GM18909 (cell line): ENCODE results near the gene EFHC2.

ENCODE experiments used
- ATAC-seq: cut with Tn5 transposase; IDR thresholded peaks from one replicate; pipeline ENCODE4 v1.9.1; 2021; ENCODE audit warnings: mild to moderate bottlenecking; ENCODE audit not compliant: unreplicated experiment, poor library complexity

Gene EFHC2, protein sequence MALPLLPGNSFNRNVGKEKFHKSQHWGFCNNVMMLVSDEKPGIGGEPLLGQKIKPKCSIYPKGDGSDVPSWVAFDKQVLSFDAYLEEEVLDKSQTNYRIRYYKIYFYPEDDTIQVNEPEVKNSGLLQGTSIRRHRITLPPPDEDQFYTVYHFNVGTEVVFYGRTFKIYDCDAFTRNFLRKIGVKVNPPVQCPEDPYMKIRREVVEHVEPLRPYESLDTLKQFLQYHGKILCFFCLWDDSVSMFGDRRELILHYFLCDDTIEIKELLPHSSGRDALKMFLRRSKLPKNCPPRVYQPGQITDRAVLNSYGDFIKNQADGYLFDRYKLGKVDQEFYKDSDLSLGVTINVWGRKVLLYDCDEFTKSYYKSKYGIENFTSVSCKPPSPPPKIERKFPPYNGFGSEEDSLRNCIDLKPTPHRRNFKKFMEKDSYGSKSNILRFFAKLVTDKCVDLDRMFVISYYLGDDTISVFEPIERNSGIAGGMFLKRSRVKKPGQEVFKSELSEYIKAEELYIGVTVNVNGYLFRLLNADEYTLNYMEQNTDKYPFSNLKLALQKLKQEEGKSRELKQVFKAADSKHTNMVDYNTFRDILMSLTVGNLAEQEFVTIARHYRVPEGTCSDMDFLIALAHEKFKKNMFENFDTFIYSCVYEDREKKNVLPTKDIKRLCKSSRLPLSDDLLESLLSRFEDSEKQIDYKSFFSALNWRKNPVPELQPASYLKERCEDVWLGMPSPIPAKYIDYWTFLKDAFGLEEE

DNA sequence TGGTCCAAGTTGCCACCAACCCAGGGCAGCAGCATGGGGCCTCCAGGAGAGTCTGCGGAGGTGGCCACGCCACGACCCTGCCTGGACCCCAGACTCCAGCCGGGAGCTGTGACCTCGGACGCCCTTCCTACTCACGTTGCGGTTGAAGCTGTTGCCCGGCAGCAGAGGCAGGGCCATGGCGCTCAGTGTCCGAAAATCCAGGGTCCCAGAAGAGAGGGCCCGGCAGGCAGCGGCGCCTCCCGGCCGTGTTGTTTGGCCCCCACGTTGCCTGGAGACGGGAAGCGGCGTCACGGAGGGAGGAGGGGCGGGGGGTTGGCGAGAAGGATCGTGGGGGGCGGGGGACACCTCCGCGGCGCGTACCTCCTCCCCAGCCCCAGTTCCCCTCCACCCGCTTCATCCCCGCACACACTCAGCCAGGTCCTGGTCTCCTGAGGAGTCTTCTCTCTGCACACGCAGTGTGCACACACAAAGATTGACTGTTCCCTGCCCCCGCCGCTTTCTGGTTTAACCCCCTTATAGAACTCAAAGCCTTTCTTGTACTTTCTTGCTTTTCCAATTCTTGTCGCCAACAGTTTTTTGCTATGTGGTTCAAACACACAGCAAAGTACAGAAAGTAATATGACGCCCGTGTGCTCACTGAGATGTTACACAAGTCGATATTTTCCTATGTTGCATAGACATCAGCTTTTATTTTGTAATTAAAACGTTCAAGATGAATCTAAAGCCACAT is at the start of gene EFHC2:
TSS of gene EFHC2 (minus strand) at position 261 of the 730 bp plus-strand sequence. CDS start at position 177, 84 bp downstream.
- ATAC-seq = no peak

DNA sequence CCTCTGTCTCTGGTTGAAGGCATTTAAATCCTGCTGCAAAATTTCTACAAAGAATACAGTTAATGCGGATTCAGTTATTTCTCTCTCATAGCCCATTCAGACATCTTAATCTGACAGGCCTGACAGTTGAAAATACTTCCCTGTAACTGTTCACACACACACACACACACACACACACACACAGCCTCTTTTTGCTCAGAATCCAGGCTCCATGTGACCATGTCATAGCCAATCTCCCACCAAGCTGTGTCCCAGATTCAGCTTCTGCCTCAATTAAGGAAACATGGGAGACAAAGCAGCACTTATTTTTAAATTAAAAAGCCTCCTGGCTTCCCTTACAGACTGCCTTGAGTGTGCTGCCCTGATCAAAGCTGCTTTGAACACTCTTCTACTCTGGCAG is 49.3 kb upstream of the EFHC2 start:
- no peak for ATAC-seq

DNA sequence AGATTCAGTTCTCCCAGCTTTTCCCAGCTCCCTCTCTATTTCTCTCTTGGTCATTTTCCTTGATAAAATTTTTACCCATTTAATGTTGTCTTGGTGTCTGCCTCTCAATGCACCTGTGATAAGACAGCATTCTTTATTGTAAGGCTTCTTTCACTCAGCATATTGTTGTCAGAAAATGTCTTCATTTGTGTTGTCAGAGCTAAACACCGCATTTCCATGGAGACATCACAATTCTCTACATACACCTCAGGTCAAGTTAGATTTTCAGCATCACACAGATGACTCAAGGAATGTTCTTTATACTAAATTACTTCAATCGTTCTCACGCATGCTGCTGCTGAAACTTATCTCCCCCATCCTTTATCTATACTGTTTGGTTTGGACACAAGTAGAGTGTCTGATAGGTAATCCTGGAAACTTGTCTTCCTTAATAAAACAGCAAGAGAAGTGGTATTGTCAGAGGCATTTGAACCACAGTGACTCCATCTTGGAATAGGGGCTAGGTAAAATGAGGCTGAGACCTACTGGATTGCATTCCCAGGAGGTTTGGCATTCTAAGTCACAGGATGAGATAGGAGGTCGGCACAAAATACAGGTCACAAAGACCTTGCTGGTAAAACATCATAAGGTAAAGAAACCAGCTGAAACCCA is 41.3 kb upstream of the EFHC2 start:
- no peak for ATAC-seq

DNA sequence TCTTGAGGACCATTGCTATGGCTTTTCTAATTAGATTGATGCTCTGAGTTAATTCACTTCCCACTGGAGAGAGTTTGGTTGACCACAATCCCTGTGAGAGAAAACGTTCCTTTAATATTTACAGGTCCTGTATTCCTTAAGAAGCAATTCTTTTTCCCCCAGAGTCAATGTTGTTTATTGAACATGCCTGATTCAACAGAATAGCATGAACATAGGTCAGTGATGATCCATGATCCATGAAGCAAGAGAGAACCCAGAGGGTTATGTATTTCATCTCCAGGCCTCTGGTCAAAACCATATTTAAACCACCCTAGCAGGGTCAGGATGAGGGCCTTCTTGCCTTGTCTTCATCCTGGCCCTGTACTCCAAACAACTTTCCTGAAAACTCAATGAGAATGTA is 39.4 kb upstream of the EFHC2 start:
- no peak for ATAC-seq

DNA sequence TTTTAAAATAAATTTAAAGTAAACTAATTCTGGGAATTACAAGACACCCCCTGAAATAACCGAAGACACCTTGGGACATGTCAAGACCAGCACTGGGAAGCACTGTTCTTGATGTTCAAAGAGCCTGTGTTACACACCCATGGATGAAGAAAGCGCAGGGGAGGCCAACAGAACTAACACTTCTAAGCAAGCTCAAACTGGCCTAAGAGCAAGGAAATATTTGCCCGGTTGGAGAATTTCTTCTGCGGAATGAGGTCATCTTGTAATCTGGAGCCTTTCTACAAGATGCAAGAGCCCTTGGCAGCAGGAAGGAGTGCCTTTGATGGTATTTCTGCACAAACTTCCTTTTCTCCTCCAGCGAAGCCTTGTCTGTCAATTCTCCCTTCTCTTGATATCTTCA is 9.3 kb upstream of the EFHC2 start:
- no peak for ATAC-seq

DNA sequence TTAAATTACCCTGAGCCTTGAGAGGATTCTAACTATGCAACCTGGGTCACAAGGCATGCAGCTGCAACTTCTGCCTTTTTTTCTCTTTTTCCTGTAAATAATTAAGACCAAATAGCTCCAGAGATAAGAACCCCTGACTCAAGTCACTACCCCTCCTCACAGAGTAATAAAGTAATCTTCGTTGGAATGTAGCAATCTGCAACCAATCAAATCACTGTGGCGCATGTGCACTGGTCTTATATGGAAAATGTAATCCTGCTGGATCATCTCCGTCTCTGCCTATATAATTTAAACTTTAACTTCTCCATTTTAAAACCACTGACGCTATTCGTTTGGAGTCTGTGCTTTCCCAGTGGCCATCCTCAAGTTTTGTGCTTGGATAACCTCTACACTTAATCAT is 6.1 kb upstream of the EFHC2 start:
- ATAC-seq = no peak

DNA sequence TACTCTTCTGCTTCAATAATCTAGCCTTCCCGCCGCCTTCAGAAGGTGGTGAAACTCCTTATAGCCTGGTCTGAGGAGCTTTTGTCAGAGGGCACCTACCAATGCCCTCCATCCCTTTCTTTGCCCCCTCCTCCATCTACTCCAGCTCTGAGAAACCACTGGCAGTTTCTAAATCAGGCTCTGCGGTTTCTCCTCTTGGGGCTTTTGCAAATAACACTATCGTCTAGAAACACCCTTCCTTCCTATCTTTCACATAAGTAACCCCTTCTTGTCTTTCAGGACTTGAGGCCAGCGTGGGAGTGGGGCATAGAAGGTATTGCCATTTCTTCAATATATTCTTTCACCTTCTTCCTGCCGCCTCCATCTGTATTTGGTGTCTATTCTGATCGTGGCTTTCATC is 1.2 kb upstream of the EFHC2 start:
- no peak for ATAC-seq

DNA sequence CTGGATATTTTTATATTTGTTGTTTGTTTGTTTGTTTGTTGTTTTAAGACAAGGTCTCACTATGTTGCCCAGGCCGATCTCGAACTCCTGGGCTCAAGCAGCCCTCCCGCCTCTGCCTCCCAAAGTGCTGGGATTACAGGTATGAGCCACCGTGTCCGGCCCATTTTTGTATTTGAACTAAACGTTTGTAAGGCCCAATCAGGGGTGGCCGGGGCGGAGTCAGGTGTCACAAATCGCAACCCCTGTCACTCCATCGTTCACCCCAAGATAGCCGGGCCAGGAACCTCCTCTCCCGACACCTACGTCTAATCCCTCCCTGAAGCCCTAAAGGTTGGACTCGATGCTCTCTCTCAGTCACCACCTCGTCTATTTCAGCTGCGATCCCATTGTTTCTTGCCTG is 722 bp upstream of the EFHC2 start:
- ATAC-seq = peak; percentile 64

DNA sequence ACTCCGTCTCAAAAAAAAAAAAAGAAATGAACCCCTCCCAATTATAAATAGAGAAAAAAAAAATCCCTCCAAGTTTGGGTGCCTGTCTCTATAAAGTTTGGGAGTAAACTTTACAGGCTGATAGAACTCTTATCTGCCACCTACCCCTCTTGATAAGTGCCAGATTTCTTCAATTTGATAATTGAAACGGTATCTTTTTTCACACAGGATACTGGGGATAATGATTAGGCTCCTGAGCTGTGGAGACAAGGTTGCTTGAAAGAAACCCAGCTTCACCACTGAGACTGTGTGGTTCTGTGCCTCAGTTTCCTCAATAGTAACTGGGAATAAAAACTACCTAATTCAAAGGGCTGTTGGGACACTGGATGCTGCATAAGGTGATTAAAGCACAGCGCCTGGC is 606 bp downstream of the EFHC2 start:
- ATAC-seq = no peak

DNA sequence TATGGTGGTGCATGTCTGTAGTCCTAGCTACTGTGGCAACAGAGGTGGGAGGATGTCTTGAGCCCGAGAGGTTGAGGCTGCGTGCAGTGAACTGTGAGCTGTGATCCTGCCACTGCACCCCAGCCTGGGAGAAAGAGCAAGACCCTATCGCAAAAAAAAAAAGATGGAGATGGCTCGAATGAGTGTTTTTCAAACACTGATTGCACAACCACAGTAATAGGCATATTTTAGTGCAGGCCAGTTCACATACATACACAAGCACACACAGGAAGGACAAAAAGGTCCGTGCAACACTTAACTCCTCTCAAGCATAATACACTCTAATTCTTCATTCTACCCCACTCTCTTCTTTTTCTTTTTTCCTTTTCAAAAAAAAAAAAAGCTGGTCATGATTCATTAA is 5.1 kb downstream of the EFHC2 start:
- no peak for ATAC-seq

DNA sequence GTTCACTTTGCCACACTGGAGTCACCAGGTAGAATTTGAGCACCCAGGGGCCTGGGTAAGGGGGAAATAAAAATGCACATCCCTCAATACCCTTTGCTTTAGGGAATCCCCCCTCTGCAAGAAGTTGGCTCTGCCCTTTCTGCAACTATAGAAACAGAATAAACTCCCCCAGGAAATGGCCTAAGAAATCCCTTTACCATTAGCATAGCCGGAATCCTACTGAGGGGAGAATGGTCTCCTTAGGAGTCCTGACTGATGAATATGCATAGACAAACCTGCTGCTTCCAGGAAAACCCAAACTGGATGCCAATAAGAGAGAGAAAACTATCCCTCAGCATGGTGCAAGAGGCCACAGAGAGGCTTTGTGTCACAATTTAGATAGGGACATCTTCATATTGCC is 11.0 kb downstream of the EFHC2 start:
- no peak for ATAC-seq

DNA sequence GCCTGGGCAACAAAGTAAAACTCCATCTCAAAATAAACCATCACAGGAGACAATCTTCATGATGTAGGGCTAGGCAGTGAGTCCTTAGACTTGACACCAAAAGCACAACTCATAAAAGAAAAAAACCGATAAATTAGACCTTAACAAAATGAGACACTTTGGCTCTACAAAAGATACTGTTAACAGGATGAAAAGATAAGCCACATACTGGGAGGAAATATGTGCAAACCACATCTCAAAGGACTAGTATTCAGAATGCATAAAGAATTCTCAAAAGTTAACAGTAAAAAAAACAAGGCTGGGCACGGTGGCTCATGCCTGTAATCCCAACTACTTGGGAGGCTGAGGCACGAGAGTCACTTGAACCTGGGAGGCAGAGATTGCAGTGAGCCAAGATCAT is 13.2 kb downstream of the EFHC2 start:
- no peak for ATAC-seq

DNA sequence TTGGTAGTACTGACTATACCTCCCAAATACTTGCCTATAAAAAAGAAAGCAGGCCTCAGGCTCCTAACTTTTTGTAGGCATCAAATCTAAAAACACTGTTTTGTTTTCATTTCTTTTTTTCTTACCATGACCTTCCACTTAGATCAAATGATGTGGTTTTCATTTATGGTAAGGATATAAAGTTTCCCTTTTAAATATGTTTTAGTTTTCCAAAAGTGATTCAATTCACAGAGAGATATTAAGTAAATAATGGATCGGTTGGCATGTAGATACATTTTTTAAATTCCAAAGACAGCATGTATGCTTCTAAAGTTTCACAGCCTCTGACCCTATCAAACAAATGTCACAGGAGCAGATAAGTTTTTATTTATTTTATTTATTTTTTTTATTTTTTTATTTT is 23.9 kb downstream of the EFHC2 start:
- ATAC-seq = no peak

DNA sequence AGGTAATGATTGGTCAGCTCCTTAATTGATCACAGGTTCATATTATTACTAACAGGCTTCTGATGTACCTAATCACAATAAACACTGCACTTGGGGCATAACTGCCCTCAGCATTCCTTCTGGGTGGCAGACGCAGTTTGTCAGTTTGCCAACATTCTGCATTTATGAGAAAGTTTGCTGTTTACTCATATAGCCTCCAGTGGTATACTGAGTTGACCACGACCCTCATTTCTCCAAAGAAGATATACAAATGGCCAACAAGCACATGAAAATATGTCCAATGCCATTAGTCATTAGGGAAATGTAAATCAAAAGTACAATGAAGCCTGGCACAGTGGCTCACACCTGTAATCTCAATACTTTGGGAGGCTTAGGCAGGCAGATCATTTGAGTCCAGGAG is 26.3 kb downstream of the EFHC2 start:
- no peak for ATAC-seq

DNA sequence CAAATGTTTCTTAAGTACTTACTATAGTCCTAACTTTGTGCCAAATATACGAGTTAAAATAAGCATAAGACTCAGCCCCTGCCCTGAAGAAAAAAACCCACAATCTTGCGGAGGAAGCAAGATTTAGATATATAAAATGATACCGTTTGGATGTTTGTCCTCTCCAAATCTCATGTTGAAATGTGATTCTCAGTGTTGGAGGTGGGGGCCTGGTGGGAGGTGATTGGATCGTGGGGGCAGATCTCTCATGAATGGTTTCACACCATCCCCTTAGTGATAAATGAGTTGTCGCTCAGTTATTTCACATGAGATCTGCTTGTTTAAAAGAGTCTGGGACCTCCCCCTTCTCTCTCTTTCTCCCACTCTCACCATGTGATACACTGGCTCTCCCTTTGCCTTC is 28.7 kb downstream of the EFHC2 start:
- ATAC-seq = no peak

DNA sequence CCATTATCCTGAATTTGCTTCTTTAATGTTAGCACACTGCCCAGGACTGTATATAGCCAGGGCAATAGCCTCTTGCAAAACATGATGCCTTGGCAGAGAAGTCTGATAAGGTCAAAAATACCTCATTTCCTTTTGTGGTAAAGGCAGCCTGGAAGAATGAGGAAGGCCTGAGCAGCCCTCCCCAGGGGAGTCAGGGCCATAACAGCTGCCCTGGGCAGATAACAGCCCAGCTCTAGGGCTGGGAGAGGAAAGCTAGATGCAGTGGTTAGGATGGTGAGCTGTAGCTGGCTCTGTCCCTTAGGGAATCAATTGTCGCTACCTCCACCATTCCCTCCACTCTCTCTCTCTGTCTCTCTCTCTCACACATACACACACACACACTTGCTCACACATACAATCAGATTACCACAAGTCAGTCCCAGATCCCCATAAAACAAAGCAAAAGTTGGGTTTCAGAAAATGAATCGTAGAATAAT is 29.2 kb downstream of the EFHC2 start:
- no peak for ATAC-seq

DNA sequence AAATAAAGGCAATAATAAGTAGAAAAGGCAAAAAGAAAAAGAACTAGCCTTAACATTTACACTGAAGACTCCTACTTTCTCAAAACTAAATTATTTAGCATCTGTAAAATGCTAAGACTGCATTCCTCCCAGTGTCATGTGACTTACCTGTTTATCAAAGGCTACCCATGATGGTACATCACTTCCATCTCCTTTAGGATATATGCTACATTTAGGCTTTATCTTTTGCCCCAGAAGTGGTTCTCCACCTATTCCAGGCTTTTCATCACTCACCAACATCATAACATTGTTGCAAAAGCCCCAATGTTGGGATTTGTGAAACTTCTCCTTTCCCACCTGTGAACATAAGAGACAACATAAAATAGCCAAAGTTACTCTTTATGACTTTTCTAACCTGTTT is 31.1 kb downstream of the EFHC2 start:
- no peak for ATAC-seq

DNA sequence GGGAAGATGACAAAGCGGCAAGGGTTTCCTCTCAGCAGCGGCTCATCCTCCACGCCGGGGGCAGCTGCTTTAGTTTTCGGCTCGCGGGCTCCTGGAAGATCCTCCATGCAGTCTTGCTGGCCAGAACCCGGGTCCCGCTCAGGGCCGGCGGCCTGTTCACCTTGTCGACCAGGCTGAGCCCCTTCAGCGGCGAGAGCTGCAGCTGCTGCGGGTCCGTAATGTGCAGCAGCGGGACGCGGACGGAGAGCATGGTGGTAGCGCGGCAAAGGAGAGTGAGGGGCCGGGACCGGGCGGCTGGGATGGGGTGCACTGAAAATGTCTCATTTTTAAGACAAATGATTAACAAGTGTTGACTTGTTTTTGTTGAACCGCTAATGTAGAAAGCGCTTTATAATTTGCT is 33.2 kb downstream of the EFHC2 start:
- ATAC-seq = no peak

DNA sequence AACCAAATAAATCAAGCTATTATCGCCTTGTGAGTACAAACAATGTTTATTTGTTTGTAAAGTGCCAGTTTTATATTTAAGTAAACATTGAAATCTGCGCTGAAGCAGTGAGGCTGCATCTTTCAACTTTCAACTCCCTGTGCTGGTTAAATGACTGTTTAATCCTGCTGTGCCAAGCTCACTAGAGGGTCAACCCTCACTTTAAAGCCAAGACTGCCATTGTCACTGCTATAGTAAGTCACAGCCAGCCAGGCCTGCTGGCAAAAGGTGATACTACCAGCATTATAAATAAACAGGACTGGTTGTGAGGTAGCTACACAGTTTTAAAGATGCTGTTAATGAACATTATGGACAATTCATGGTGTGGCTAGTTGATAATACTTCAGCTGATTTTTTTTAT is 34.6 kb downstream of the EFHC2 start:
- no peak for ATAC-seq

DNA sequence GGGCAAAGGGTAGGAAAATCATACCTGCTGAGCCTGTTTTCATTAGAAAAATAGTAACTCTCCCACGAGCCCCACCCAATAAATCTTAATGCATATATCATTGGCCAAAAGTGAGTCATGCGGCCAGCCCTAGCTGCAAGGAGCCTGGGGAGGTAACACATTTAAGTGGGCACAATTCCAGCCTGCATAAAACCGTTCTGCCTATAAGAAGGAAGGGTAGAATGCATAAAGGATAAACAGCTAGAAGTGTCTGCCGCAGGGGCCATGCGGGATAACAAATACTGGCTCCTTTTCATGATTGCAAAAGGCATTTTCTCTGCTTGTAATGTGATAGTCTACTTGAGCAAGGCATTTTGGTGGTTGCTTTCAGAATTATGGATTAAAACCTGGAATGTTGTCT is 37.1 kb downstream of the EFHC2 start:
- no peak for ATAC-seq

DNA sequence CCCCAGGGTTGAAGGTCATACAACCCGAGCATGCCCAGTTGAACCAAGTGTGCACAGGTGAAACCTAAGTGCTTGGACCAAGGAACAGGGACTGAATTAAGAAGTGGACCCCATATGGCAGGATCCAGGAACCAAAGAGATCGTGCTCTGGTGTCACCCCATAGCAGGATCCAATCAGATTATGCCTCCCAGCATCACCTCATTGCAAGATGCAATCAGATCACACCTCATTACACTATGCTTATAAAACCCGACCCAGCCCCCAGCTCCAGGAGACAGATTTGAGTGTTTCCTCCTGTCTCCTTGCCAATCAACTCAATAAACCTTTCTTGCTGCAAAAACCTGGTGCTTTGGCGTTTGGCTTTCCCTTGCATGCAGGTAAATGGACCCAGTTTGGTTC is 37.6 kb downstream of the EFHC2 start:
- ATAC-seq = no peak
